IMR-90 (cell line): Measurements from ENCODE around the gene SOST. TPM values are rescaled to one million over a fixed set of nuclear protein-coding genes. Genes with fewer than 3 reads are reported as not detected.

Source experiments
- ATAC-seq: fragments of 200-7000 bp; cut with Tn5 transposase; 2 replicates; pipeline ENCODE4 v1.9.1; 2020; ENCODE audit warnings: low read depth, mild to moderate bottlenecking, moderate library complexity
- BruUV-seq: library from RNA; stranded (reverse); fragments of 400-500 nt; replicated peaks from 2 replicates; lab custom pipeline; 2021; lab: Mats Ljungman, UMichigan
- CTCF ChIA-PET: fragments of 300-600 bp; formaldehyde crosslinking; extraction: SDS; loops from one replicate; lab custom pipeline; 2021; ENCODE audit warnings: antibody characterized with exemption; lab: Yijun Ruan, JAX
- POLR2A ChIA-PET: fragments of 300-600 bp; sonication (Branson Sonifier 250); formaldehyde crosslinking; loops from one replicate; lab custom pipeline; 2022; ENCODE audit warnings: antibody characterized with exemption; ENCODE audit not compliant: unreplicated experiment; lab: Charles Lee
- DNase-seq: peaks from one replicate; pipeline ENCODE4 v3.0.0; 2013
- H2AFZ ChIP-seq: replicated peaks from 2 replicates; pipeline ENCODE3; 2013; ENCODE audit warnings: low read length, mild to moderate bottlenecking; ENCODE audit not compliant: poor library complexity
- H2AK5ac ChIP-seq: 2 replicates; pipeline ENCODE4 v1.6.1; 2013; ENCODE audit warnings: low read depth, low read length, inconsistent platforms
- H2AK9ac ChIP-seq: replicated peaks from 2 replicates; pipeline ENCODE3; 2013; ENCODE audit warnings: mild to moderate bottlenecking, low read depth, low read length, moderate library complexity; ENCODE audit not compliant: poor library complexity
- H2BK120ac ChIP-seq: 2 replicates; pipeline ENCODE4 v1.6.1; 2013; ENCODE audit warnings: low read depth, low read length, inconsistent platforms
- H2BK15ac ChIP-seq: 3 replicates; pipeline ENCODE4 v1.6.1; 2013; ENCODE audit warnings: low read depth, low read length, inconsistent platforms
- H2BK20ac ChIP-seq: 2 replicates; pipeline ENCODE4 v1.6.1; 2013; ENCODE audit warnings: low read depth, mild to moderate bottlenecking, inconsistent platforms, low read length, moderate library complexity
- H2BK5ac ChIP-seq: 2 replicates; pipeline ENCODE4 v1.6.1; 2013; ENCODE audit warnings: mild to moderate bottlenecking, low read depth, low read length, inconsistent platforms; ENCODE audit not compliant: poor library complexity, severe bottlenecking
- H3K14ac ChIP-seq: replicated peaks from 2 replicates; pipeline ENCODE4 v1.6.1; 2013; ENCODE audit warnings: low read depth, low read length, inconsistent platforms
- H3K18ac ChIP-seq: 2 replicates; pipeline ENCODE4 v1.6.1; 2013; ENCODE audit warnings: low read depth, low read length, control low read depth
- H3K23ac ChIP-seq: 2 replicates; pipeline ENCODE4 v1.6.1; 2013; ENCODE audit warnings: low read depth, low read length, inconsistent platforms
- H3K27ac ChIP-seq: 2 replicates; pipeline ENCODE4 v1.5.1; 2013; ENCODE audit warnings: mild to moderate bottlenecking, control low read depth, low read length; ENCODE audit not compliant: insufficient read depth
- H3K27me3 ChIP-seq: 2 replicates; pipeline ENCODE4 v1.6.1; 2013; ENCODE audit warnings: low read length; ENCODE audit not compliant: control insufficient read depth, insufficient read depth
- H3K36me3 ChIP-seq: 2 replicates; pipeline ENCODE4 v1.6.1; 2013; ENCODE audit warnings: low read length, mixed read lengths; ENCODE audit not compliant: control insufficient read depth, insufficient read depth
- H3K4ac ChIP-seq: 2 replicates; pipeline ENCODE4 v1.6.1; 2013; ENCODE audit warnings: low read depth, low read length, inconsistent platforms
- H3K4me1 ChIP-seq: 2 replicates; pipeline ENCODE4 v1.6.1; 2013; ENCODE audit warnings: low read length, mixed read lengths; ENCODE audit not compliant: control insufficient read depth, insufficient read depth
- H3K4me2 ChIP-seq: 2 replicates; pipeline ENCODE4 v1.6.1; 2013; ENCODE audit warnings: low read depth, mild to moderate bottlenecking, control low read depth, low read length, moderate library complexity
- H3K4me3 ChIP-seq: 2 replicates; pipeline ENCODE4 v1.5.1; 2013; ENCODE audit warnings: low read depth, mild to moderate bottlenecking, control low read depth, low read length, moderate library complexity; ENCODE audit not compliant: insufficient read depth
- H3K56ac ChIP-seq: 2 replicates; pipeline ENCODE4 v1.6.1; 2013; ENCODE audit warnings: low read length, inconsistent platforms; ENCODE audit not compliant: insufficient read depth; ENCODE audit errors: extremely low read depth
- H3K79me1 ChIP-seq, 2 experiments: 2 replicates each; pipeline ENCODE4 v1.6.1; 2013; ENCODE audit warnings: low read length in 2 of 2, inconsistent platforms in 1 of 2, low read depth in 1 of 2
- H3K9ac ChIP-seq: 2 replicates; pipeline ENCODE4 v1.6.1; 2013; ENCODE audit warnings: low read depth, low read length, control low read depth
- H3K9me1 ChIP-seq: 2 replicates; pipeline ENCODE4 v1.6.1; 2013; ENCODE audit warnings: low read length, inconsistent platforms; ENCODE audit not compliant: insufficient read depth
- H3K9me3 ChIP-seq: 2 replicates; pipeline ENCODE4 v1.6.1; 2013; ENCODE audit warnings: low read length; ENCODE audit not compliant: control insufficient read depth, insufficient read depth
- H4K20me1 ChIP-seq: 2 replicates; pipeline ENCODE4 v1.6.1; 2013; ENCODE audit warnings: low read length, inconsistent platforms; ENCODE audit not compliant: insufficient read depth
- H4K5ac ChIP-seq: 2 replicates; pipeline ENCODE4 v1.6.1; 2013; ENCODE audit warnings: mild to moderate bottlenecking, low read depth, low read length, control low read depth
- H4K8ac ChIP-seq, 2 experiments: 2 replicates each; pipeline ENCODE4 v1.6.1; 2013; ENCODE audit warnings: low read depth in 2 of 2, low read length in 2 of 2, control low read depth in 1 of 2, inconsistent platforms in 1 of 2
- H4K91ac ChIP-seq: 2 replicates; pipeline ENCODE4 v1.6.1; 2013; ENCODE audit warnings: low read depth, low read length, inconsistent platforms; ENCODE audit not compliant: insufficient read depth
- BHLHE40 ChIP-seq: fragments of 150-350 bp; IDR thresholded peaks from 2 replicates; pipeline ENCODE4 v1.6.1; 2016; ENCODE audit warnings: mild to moderate bottlenecking, low read depth, low read length
- CHD1 ChIP-seq: IDR thresholded peaks from 2 replicates; pipeline ENCODE4 v1.6.1; 2012; ENCODE audit warnings: low read depth, low read length, improper control_type of control experiment
- FOS ChIP-seq: fragments of 150-350 bp; IDR thresholded peaks from 2 replicates; pipeline ENCODE4 v1.6.1; 2016; ENCODE audit warnings: low read depth, low read length
- MAFK ChIP-seq: IDR thresholded peaks from 2 replicates; pipeline ENCODE4 v1.6.1; 2012; ENCODE audit warnings: low read depth, low read length, improper control_type of control experiment
- MAZ ChIP-seq: IDR thresholded peaks from 2 replicates; pipeline ENCODE4 v1.6.1; 2012; ENCODE audit warnings: low read depth, mild to moderate bottlenecking, low read length, improper control_type of control experiment, moderate library complexity, borderline replicate concordance
- POLR2A ChIP-seq: IDR thresholded peaks from 2 replicates; pipeline ENCODE4 v1.6.1; 2012; ENCODE audit warnings: mild to moderate bottlenecking, low read depth, low read length
- RAD21 ChIP-seq: IDR thresholded peaks from 2 replicates; pipeline ENCODE4 v1.6.1; 2012; ENCODE audit warnings: low read length, improper control_type of control experiment
- RCOR1 ChIP-seq: IDR thresholded peaks from 2 replicates; pipeline ENCODE4 v1.6.1; 2012; ENCODE audit warnings: mild to moderate bottlenecking, low read length, improper control_type of control experiment; ENCODE audit not compliant: insufficient replicate concordance
- SMC3 ChIP-seq: fragments of 150-350 bp; IDR thresholded peaks from 2 replicates; pipeline ENCODE4 v1.6.1; 2016; ENCODE audit warnings: low read depth, mild to moderate bottlenecking, antibody characterized with exemption, low read length, moderate library complexity
- WGBS, 2 experiments: methylation state at CpG; one replicate each; pipeline versions ENCODE4 v1.1.5 to v1.1.7; 2013; ENCODE audit warnings: missing lambda C conversion rate in 2 of 2; ENCODE audit not compliant: insufficient read length in 1 of 2; ENCODE audit errors: extremely low coverage in 2 of 2; 5-methylcytosine and 5-hydroxymethylcytosine counted together
- dilution Hi-C: fragments of 300-500 bp; cut with HindIII; formaldehyde crosslinking; loops from one replicate; pipeline ENCODE4 v1.14.3; 2018; ENCODE audit warnings: low sequenced_read_pairs; ENCODE audit not compliant: unreplicated experiment
- in situ Hi-C: fragments of 300-500 bp; cut with MboI; formaldehyde crosslinking; loops from 3 replicates; pipeline ENCODE4 v1.14.3; 2019; ENCODE audit warnings: low sequenced_read_pairs, inconsistent platforms, mixed read lengths
- intact Hi-C: fragments of 100-400 bp; cut with micrococcal nuclease; formaldehyde crosslinking; loops from 2 replicates; pipeline ENCODE4 v1.10.0; 2022
- polyA plus RNA-seq, 3 experiments: library from polyadenylated mRNA; depleted of rRNA; stranded (reverse); fragments of >200 nt; gene quantifications; 2 replicates each; pipeline ENCODE4 v1.2.3, GENCODE V29; 2012; ENCODE audit warnings: low replicate concordance in 1 of 3
- total RNA-seq: library from RNA; depleted of rRNA; stranded (reverse); fragments of >200 nt; gene quantifications from 2 replicates; pipeline ENCODE4 v1.2.3, GENCODE V29; 2012
- TF ChIP-seq, protein P1 (sequence below): fragments of 150-350 bp; IDR thresholded peaks from 2 replicates; pipeline ENCODE4 v1.6.1; 2016; ENCODE audit warnings: low read depth, mild to moderate bottlenecking, low read length, moderate library complexity, borderline replicate concordance

SOST gene
- total and polyA plus RNA-seq, 2 of the 4 experiments (the other 2 are of a cell fraction): not detected

DNA sequence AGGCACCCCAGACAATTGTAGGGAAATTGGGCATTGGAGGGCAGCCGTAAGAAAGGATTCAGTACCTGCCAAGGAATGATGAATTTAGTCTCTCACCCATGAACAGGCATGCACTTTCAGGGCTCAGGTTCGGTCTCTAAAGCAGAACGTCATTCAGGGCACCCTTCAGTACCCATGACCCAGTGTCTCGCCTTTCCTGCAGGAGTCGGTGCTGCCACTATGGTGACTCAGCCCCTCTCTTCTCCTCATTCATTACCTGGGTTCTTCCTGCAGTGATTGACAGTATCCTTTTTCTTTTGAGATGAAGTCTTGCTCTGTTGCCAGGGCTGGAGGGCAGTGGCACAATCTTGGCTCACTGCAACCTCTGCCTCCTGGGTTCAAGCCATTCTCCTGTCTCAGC lies 8.4 kb downstream of the SOST start:
- Histone ChIP-seq H3K4ac (no peak overlapping the region), H4K5ac (no peak overlapping the region), H3K36me3 (no peaks in the 10 kb centered on the region), H3K14ac (no peak overlapping the region), H2AK5ac (no peak overlapping the region), H2BK20ac (no peak overlapping the region), H3K4me2 (no peak overlapping the region), H3K27me3 (peaks cover 26% of the 10 kb centered on the region), H2AK9ac (peak overlapping the region; percentile 34), H2BK120ac (no peak overlapping the region), H3K4me1 (peaks cover 6% of the 10 kb centered on the region), H3K27ac (no peak overlapping the region), H3K9ac (no peak overlapping the region), H3K4me3 (no peak overlapping the region), H3K56ac (no peak overlapping the region), H2AFZ (peak overlapping the region; percentile 71), H4K91ac (no peak overlapping the region), H4K8ac (no peak overlapping the region), H2BK15ac (no peak overlapping the region), H3K23ac (no peak overlapping the region; the same call in 1 of the 2 replicates), H3K79me1 (no peaks in the 10 kb centered on the region), H3K9me1 (peaks cover 8% of the 10 kb centered on the region), H2BK5ac (no peak overlapping the region), H4K20me1 (no peaks in the 10 kb centered on the region), H3K9me3 (no peaks in the 10 kb centered on the region), H3K18ac (no peak overlapping the region)
- ATAC-seq (no peak), DNase-seq (no peak)
- dilution Hi-C loops (no loop called here), intact Hi-C loops (no loop called here), in situ Hi-C loops (loop anchor here (5.0 kb wide), 1 partner anchor 173 kb away; no protein-coding TSS in a partner anchor)
- POLR2A ChIA-PET: no interaction called here
- BruUV-seq: no TSS peak
- CTCF ChIA-PET: interaction anchor here (1.2 to 1.4 kb wide), 2 partner anchors 11 to 56 kb away, joined by 3 to 6 read pairs; no protein-coding TSS in a partner anchor
- 73% methylated on average over 4 of the region's 5 CpGs; no CpG with 5 or more reads in 1 of the 2 experiments for WGBS, 2 experiments
- no peak for TF ChIP-seq MAZ
- no peak for TF ChIP-seq SMC3
- TF ChIP-seq CHD1: no peak
- TF ChIP-seq FOS: no peak
- TF ChIP-seq, protein P1, sequence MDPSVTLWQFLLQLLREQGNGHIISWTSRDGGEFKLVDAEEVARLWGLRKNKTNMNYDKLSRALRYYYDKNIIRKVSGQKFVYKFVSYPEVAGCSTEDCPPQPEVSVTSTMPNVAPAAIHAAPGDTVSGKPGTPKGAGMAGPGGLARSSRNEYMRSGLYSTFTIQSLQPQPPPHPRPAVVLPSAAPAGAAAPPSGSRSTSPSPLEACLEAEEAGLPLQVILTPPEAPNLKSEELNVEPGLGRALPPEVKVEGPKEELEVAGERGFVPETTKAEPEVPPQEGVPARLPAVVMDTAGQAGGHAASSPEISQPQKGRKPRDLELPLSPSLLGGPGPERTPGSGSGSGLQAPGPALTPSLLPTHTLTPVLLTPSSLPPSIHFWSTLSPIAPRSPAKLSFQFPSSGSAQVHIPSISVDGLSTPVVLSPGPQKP: no peak
- TF ChIP-seq RCOR1: no peak
- no peak for TF ChIP-seq BHLHE40
- TF ChIP-seq RAD21: no peak
- TF ChIP-seq MAFK: no peak
- no peak for TF ChIP-seq POLR2A
